ENCODE results near the gene TJP3. TPM values are rescaled to one million over a fixed set of nuclear protein-coding genes. Genes with fewer than 3 reads are reported as not detected.

Gene TJP3
- total RNA-seq, 2 donors from 2014 or later = 15.7 to 25.9 TPM

GRCh38 chr19:3696660-3696995, 11.6 kb upstream of the TJP3 start:
- Histone ChIP-seq H3K4me3 (ENCODE audit: low read length) (no peak overlapping the region), H3K9ac (ENCODE audit: extremely low read depth, low read length, poor library complexity, severe bottlenecking) (no peak overlapping the region), H3K27me3 (ENCODE audit: control insufficient read depth, insufficient read depth, low read length, poor library complexity, severe bottlenecking) (no peaks in the 10 kb centered on the region), H3K9me3 (ENCODE audit: control insufficient read depth, low read length) (no peaks in the 10 kb centered on the region), H3K4me1 (ENCODE audit: control insufficient read depth, insufficient read depth, low read length) (no peaks in the 10 kb centered on the region), H3K27ac (ENCODE audit: low read depth, low read length) (no peak overlapping the region), H3K36me3 (ENCODE audit: control insufficient read depth, insufficient read depth, low read length) (no peaks in the 10 kb centered on the region)
- DNase-seq = no peak
- TF ChIP-seq CTCF (conservative IDR thresholded peaks at IDR 0.05) = no peak
- no peaks in the 10 kb centered on the region for H3K4me1 Mint-ChIP-seq
- H3K9me3 Mint-ChIP-seq = peaks cover 1% of the 10 kb centered on the region
- H3K36me3 Mint-ChIP-seq (ENCODE audit: low read depth) = peaks cover 15% of the 10 kb centered on the region
- 94 to 96% methylated on average over 7 to 10 of the region's 10 CpGs for WGBS, 2 experiments (ENCODE audit: insufficient coverage in 1 of 2, insufficient read length in 1 of 2)
- no peaks in the 10 kb centered on the region for H3K27me3 Mint-ChIP-seq (ENCODE audit: insufficient read depth)
- no peak overlapping the region for H3K27ac Mint-ChIP-seq
- no peak overlapping the region for H3K4me3 Mint-ChIP-seq

- WGBS, 2 experiments (ENCODE audit: insufficient coverage in 1 of 2, insufficient read length in 1 of 2) = 95 to 96% methylated on average over 27 to 30 of the region's 30 CpGs
- H3K27ac ChIP-seq (ENCODE audit: low read depth, low read length) = no peak overlapping the region
- DNase-seq = no peak
- H3K27me3 ChIP-seq (ENCODE audit: control insufficient read depth, insufficient read depth, low read length, poor library complexity, severe bottlenecking) = no peaks in the 10 kb centered on the region
- H3K4me1 Mint-ChIP-seq = no peaks in the 10 kb centered on the region
- no peaks in the 10 kb centered on the region for H3K36me3 ChIP-seq (ENCODE audit: control insufficient read depth, insufficient read depth, low read length)
- peaks cover 14% of the 10 kb centered on the region for H3K36me3 Mint-ChIP-seq (ENCODE audit: low read depth)
- H3K9ac ChIP-seq (ENCODE audit: extremely low read depth, low read length, poor library complexity, severe bottlenecking) = no peak overlapping the region
- no peak overlapping the region for H3K4me3 ChIP-seq (ENCODE audit: low read length)
- no peak overlapping the region for H3K4me3 Mint-ChIP-seq
- peaks cover 1% of the 10 kb centered on the region for H3K9me3 Mint-ChIP-seq
- no peak for TF ChIP-seq CTCF (conservative IDR thresholded peaks at IDR 0.05)
- H3K9me3 ChIP-seq (ENCODE audit: control insufficient read depth, low read length) = no peaks in the 10 kb centered on the region
- no peaks in the 10 kb centered on the region for H3K27me3 Mint-ChIP-seq (ENCODE audit: insufficient read depth)
- no peak overlapping the region for H3K27ac Mint-ChIP-seq
- H3K4me1 ChIP-seq (ENCODE audit: control insufficient read depth, insufficient read depth, low read length) = no peaks in the 10 kb centered on the region
Observed at GRCh38 chr19:3697094-3697493, 11.1 kb upstream of the TJP3 start.

GRCh38 chr19:3697671-3698385, 10.4 kb upstream of the TJP3 start:
- no peaks in the 10 kb centered on the region for H3K9me3 Mint-ChIP-seq

More at GRCh38 chr19:3697671-3698385, 10.4 kb upstream of the TJP3 start:
- DNase-seq = no peak
- 93 to 94% methylated on average over 36 to 43 of the region's 43 CpGs for WGBS, 2 experiments (ENCODE audit: insufficient coverage in 1 of 2, insufficient read length in 1 of 2)
- H3K27me3 Mint-ChIP-seq (ENCODE audit: insufficient read depth) = no peaks in the 10 kb centered on the region
- no peak overlapping the region for H3K9ac ChIP-seq (ENCODE audit: extremely low read depth, low read length, poor library complexity, severe bottlenecking)
- peaks cover 9% of the 10 kb centered on the region for H3K36me3 Mint-ChIP-seq (ENCODE audit: low read depth)
- H3K27ac Mint-ChIP-seq = no peak overlapping the region
- H3K4me3 ChIP-seq (ENCODE audit: low read length) = no peak overlapping the region
- H3K4me1 Mint-ChIP-seq = no peaks in the 10 kb centered on the region
- no peaks in the 10 kb centered on the region for H3K36me3 ChIP-seq (ENCODE audit: control insufficient read depth, insufficient read depth, low read length)
- no peaks in the 10 kb centered on the region for H3K27me3 ChIP-seq (ENCODE audit: control insufficient read depth, insufficient read depth, low read length, poor library complexity, severe bottlenecking)
- H3K27ac ChIP-seq (ENCODE audit: low read depth, low read length) = no peak overlapping the region
- no peaks in the 10 kb centered on the region for H3K9me3 ChIP-seq (ENCODE audit: control insufficient read depth, low read length)
- no peaks in the 10 kb centered on the region for H3K4me1 ChIP-seq (ENCODE audit: control insufficient read depth, insufficient read depth, low read length)
- H3K4me3 Mint-ChIP-seq = peak overlapping the region; percentile 79
- no peak for TF ChIP-seq CTCF (conservative IDR thresholded peaks at IDR 0.05)

Measured in endodermal cell (in vitro differentiated cells).